GM23338 (cell line): Measurements from ENCODE around the gene RCC2. TPM values are rescaled to one million over a fixed set of nuclear protein-coding genes. Genes with fewer than 3 reads are reported as not detected.
A peak's percentile ranks its signal among the peaks of the same experiment; 100 is the strongest.

Source experiments
- ATAC-seq: fragments of 200-7000 bp; cut with Tn5 transposase; 3 replicates; pipeline ENCODE4 v1.9.1; 2020
- DNase-seq: peaks from one replicate; pipeline ENCODE4 v3.0.0-alpha.2; 2015; ENCODE audit warnings: low spot score
- H2AFZ ChIP-seq: fragments of 200-600 bp; sonication (generic); 2 replicates; pipeline ENCODE4 v1.8.0; 2016; ENCODE audit warnings: antibody characterized with exemption, mild to moderate bottlenecking, moderate library complexity
- H3F3A ChIP-seq: fragments of 200-600 bp; sonication (generic); replicated peaks from 2 replicates; pipeline ENCODE4 v1.8.0; 2017; ENCODE audit warnings: antibody characterized with exemption, mixed run types, low read depth
- H3K27ac ChIP-seq: fragments of 200-600 bp; sonication (generic); 2 replicates; pipeline ENCODE4 v1.6.1; 2016; ENCODE audit warnings: low read depth
- H3K27me3 ChIP-seq: fragments of 200-600 bp; sonication (generic); 2 replicates; pipeline ENCODE4 v1.8.0; 2016; ENCODE audit warnings: mild to moderate bottlenecking, mixed run types, moderate library complexity; ENCODE audit not compliant: insufficient read depth
- H3K36me3 ChIP-seq: fragments of 200-600 bp; sonication (generic); 2 replicates; pipeline ENCODE4 v1.8.0; 2016; ENCODE audit warnings: mild to moderate bottlenecking; ENCODE audit not compliant: insufficient read depth
- H3K4me1 ChIP-seq: fragments of 200-600 bp; sonication (generic); 2 replicates; pipeline ENCODE4 v1.8.0; 2016; ENCODE audit warnings: mild to moderate bottlenecking, moderate library complexity; ENCODE audit not compliant: insufficient read depth
- H3K4me2 ChIP-seq: fragments of 200-600 bp; sonication (generic); 2 replicates; pipeline ENCODE4 v1.7.1; 2017; ENCODE audit warnings: mixed run types
- H3K4me3 ChIP-seq: fragments of 200-600 bp; sonication (generic); 2 replicates; pipeline ENCODE4 v1.6.1; 2016; ENCODE audit warnings: mixed run types
- H3K79me2 ChIP-seq: fragments of 200-600 bp; sonication (generic); replicated peaks from 2 replicates; pipeline ENCODE4 v1.8.0; 2017; ENCODE audit warnings: mild to moderate bottlenecking; ENCODE audit not compliant: insufficient read depth
- H3K9me2 ChIP-seq: fragments of 200-600 bp; sonication (generic); 2 replicates; pipeline ENCODE4 v1.8.0; 2017; ENCODE audit not compliant: insufficient read depth
- H4K20me1 ChIP-seq: fragments of 200-600 bp; sonication (generic); replicated peaks from 2 replicates; pipeline ENCODE4 v1.8.0; 2017; ENCODE audit warnings: mild to moderate bottlenecking; ENCODE audit not compliant: insufficient read depth
- H3K27ac Mint-ChIP-seq: 2 replicates; pipeline ENCODE4 v1.8.0; 2020; ENCODE audit warnings: inconsistent platforms, mild to moderate bottlenecking, moderate library complexity, mixed read lengths
- H3K27me3 Mint-ChIP-seq: 3 replicates; pipeline ENCODE4 v1.8.0; 2022; ENCODE audit warnings: low read depth, mild to moderate bottlenecking, moderate library complexity, mixed read lengths, inconsistent platforms; ENCODE audit not compliant: insufficient read depth, poor library complexity
- H3K36me3 Mint-ChIP-seq: 3 replicates; pipeline ENCODE4 v1.8.0; 2021; ENCODE audit warnings: low read depth, mild to moderate bottlenecking, inconsistent platforms, moderate library complexity, mixed read lengths
- H3K4me1 Mint-ChIP-seq: 3 replicates; pipeline ENCODE4 v1.8.0; 2020; ENCODE audit warnings: mild to moderate bottlenecking, inconsistent platforms, mixed read lengths
- H3K4me3 Mint-ChIP-seq: 3 replicates; pipeline ENCODE4 v1.8.0; 2021; ENCODE audit warnings: moderate library complexity, mild to moderate bottlenecking, inconsistent platforms, mixed read lengths
- H3K9me3 Mint-ChIP-seq: 3 replicates; pipeline ENCODE4 v1.8.0; 2020; ENCODE audit warnings: moderate library complexity, mild to moderate bottlenecking, inconsistent platforms, mixed read lengths
- CREB1 ChIP-seq: fragments of 250-450 bp; sonication (Bioruptor Pico); IDR thresholded peaks from 2 replicates; pipeline ENCODE4 v1.5.0; 2020; ENCODE audit warnings: low read depth, mild to moderate bottlenecking, moderate library complexity
- CTCF ChIP-seq, 2 experiments: fragments of 200-600 bp in 1 of 2; sonication (generic) in 1 of 2; conservative IDR thresholded peaks; 2 replicates each; pipeline versions ENCODE4 v1.5.1 to v1.6.1; 2016 to 2017; ENCODE audit warnings: antibody characterized with exemption in 2 of 2, low read depth in 2 of 2, mild to moderate bottlenecking in 2 of 2, moderate library complexity in 1 of 2
- ETS1 ChIP-seq: IDR thresholded peaks from 2 replicates; pipeline ENCODE4 v1.6.1; 2016; ENCODE audit warnings: antibody characterized with exemption
- EZH2 ChIP-seq: fragments of 200-600 bp; sonication (generic); IDR thresholded peaks from one replicate; pipeline ENCODE4 v1.8.0; 2017; ENCODE audit warnings: antibody characterized with exemption, mild to moderate bottlenecking, low read depth; ENCODE audit not compliant: unreplicated experiment
- EZH2phosphoT487 ChIP-seq: fragments of 200-600 bp; sonication (generic); IDR thresholded peaks from one replicate; pipeline ENCODE4 v1.8.1; 2018; ENCODE audit warnings: antibody characterized with exemption; ENCODE audit not compliant: unreplicated experiment
- JUNB ChIP-seq: IDR thresholded peaks from one replicate; pipeline ENCODE4 v1.6.1; 2016; ENCODE audit warnings: antibody characterized with exemption; ENCODE audit not compliant: unreplicated experiment
- NANOG ChIP-seq: IDR thresholded peaks from 2 replicates; pipeline ENCODE4 v1.6.1; 2016; ENCODE audit warnings: antibody characterized with exemption, borderline replicate concordance
- POLR2AphosphoS5 ChIP-seq: IDR thresholded peaks from 2 replicates; pipeline ENCODE4 v1.6.1; 2016; ENCODE audit warnings: antibody characterized with exemption, low read depth
- REST ChIP-seq: IDR thresholded peaks from one replicate; pipeline ENCODE4 v1.6.1; 2018; ENCODE audit warnings: antibody characterized with exemption; ENCODE audit not compliant: unreplicated experiment
- STAT1 ChIP-seq: IDR thresholded peaks from one replicate; pipeline ENCODE4 v1.6.1; 2016; ENCODE audit warnings: antibody characterized with exemption; ENCODE audit not compliant: unreplicated experiment
- ZNF114 ChIP-seq: fragments of 250-450 bp; sonication (Bioruptor Pico); IDR thresholded peaks from 2 replicates; pipeline ENCODE4 v1.5.0; 2020; ENCODE audit warnings: mild to moderate bottlenecking, moderate library complexity
- ZNF331 ChIP-seq: fragments of 250-450 bp; sonication (Bioruptor Pico); IDR thresholded peaks from 2 replicates; pipeline ENCODE4 v1.5.0; 2020; ENCODE audit warnings: low read depth, mild to moderate bottlenecking, moderate library complexity
- ZNF462 ChIP-seq: fragments of 250-450 bp; sonication (Bioruptor Pico); IDR thresholded peaks from 2 replicates; pipeline ENCODE4 v1.5.0; 2020; ENCODE audit warnings: mild to moderate bottlenecking, moderate library complexity
- polyA plus RNA-seq: library from polyadenylated mRNA; unstranded; fragments of >200 nt; fragmentation: Nextera tagmentation; extraction: Ambion mirVana; gene quantifications from 2 replicates; pipeline ENCODE4 v1.2.1, GENCODE V29; 2016
- total RNA-seq: library from RNA; depleted of rRNA; stranded (reverse); fragments of >200 nt; shearing (Covaris generic); gene quantifications from 2 replicates; pipeline ENCODE4 v1.2.3, GENCODE V29; 2014

The RCC2 gene
- total and polyA plus RNA-seq, 2 experiments from 2014 or later: 97.1 to 386 TPM

GRCh38 chr1:17441265-17441992 lies 2.0 kb upstream of the RCC2 start (continued):
- no peak for TF ChIP-seq ZNF331

GRCh38 chr1:17440827-17441168 lies 1.3 kb upstream of the RCC2 start:
- H3K27ac ChIP-seq: 0 out of 2 replicates have a peak overlapping the region, but pooled peaks have one; percentile 23
- peak overlapping the region; percentile 99 for H3K4me3 Mint-ChIP-seq
- no peak overlapping the region for H3K27ac Mint-ChIP-seq
- peaks cover 36% of the 10 kb centered on the region for H3K79me2 ChIP-seq
- H3K4me2 ChIP-seq: peak overlapping the region; percentile 100
- peaks cover 37% of the 10 kb centered on the region for H3K4me1 ChIP-seq
- TF ChIP-seq CREB1 (no peak), ZNF114 (no peak), POLR2AphosphoS5 (no peak), CTCF (conservative IDR thresholded peaks at IDR 0.05; ENCODE audit: low read depth in 2 of 2) (no peak), STAT1 (no peak), ZNF331 (no peak), NANOG (no peak), ETS1 (no peak), REST (no peak), JUNB (no peak), EZH2 (no peak), ZNF462 (CRISPR knock-in tag) (no peak), EZH2phosphoT487 (no peak)
- peaks cover 10% of the 10 kb centered on the region for H4K20me1 ChIP-seq
- H3K4me1 Mint-ChIP-seq: peaks cover 39% of the 10 kb centered on the region
- peaks cover 32% of the 10 kb centered on the region for H3K27me3 Mint-ChIP-seq
- no peaks in the 10 kb centered on the region; the same call in 1 of the 2 replicates for H3K36me3 ChIP-seq
- H3K9me2 ChIP-seq: no peaks in the 10 kb centered on the region
- H3K27me3 ChIP-seq: peaks cover 9% of the 10 kb centered on the region
- peaks cover 28% of the 10 kb centered on the region for H3K36me3 Mint-ChIP-seq
- H3K9me3 Mint-ChIP-seq: peaks cover 5% of the 10 kb centered on the region; the same call in 1 of the 3 replicates
- DNase-seq (no peak), ATAC-seq (no peak)
- H3F3A ChIP-seq: peaks cover 32% of the 10 kb centered on the region
- H2AFZ ChIP-seq: no peak overlapping the region
- peak overlapping the region; percentile 86 for H3K4me3 ChIP-seq
